ENCODE measurements around the gene AMBP.

GRCh38 chr9:114098021-114098935 is 20.2 kb upstream of the AMBP start:
- TF ChIP-seq CTCF (conservative IDR thresholded peaks at IDR 0.05; ENCODE audit: low read depth, low read length), result no peak
- no peak for TF ChIP-seq EZH2 (IDR thresholded peaks at IDR 0.05; ENCODE audit: borderline replicate concordance, low read depth, low read length, poor library complexity, severe bottlenecking)

Data from A673 (cell line).